Fibroblast of villous mesenchyme (primary cell): ENCODE data around the gene HACD2. TPM values are rescaled to one million over a fixed set of nuclear protein-coding genes. Genes with fewer than 3 reads are reported as not detected.

Source experiments
- DNase-seq: peaks from one replicate; pipeline ENCODE4 v3.0.0-alpha.2; 2010; ENCODE audit warnings: low read depth
- H3K4me3 ChIP-seq: 2 replicates; pipeline ENCODE4 v1.5.1; 2011; ENCODE audit warnings: low read depth, mild to moderate bottlenecking, low read length
- CTCF ChIP-seq: IDR thresholded peaks from 2 replicates; pipeline ENCODE4 v1.5.1; 2012; ENCODE audit warnings: low read depth, mild to moderate bottlenecking, low read length; ENCODE audit not compliant: insufficient read depth
- total RNA-seq: library from RNA; depleted of rRNA; stranded (reverse); fragments of >200 nt; gene quantifications from 2 replicates; pipeline ENCODE4 v1.2.3, GENCODE V29; 2012

Gene HACD2
- total RNA-seq, 1 donor = 51.8 TPM

- peak overlapping the region; percentile 90 for H3K4me3 ChIP-seq
- DNase-seq = peak; percentile 33
- no peak for TF ChIP-seq CTCF
Observed at GRCh38 chr3:123586968-123587367, 2.1 kb upstream of the HACD2 start.

GRCh38 chr3:123586131-123586530 lies 1.3 kb upstream of the HACD2 start:
- peak overlapping the region; percentile 90 for H3K4me3 ChIP-seq
- peak; percentile 30 for DNase-seq
- no peak for TF ChIP-seq CTCF

- peak; percentile 2 for TF ChIP-seq CTCF
- DNase-seq = no peak
- H3K4me3 ChIP-seq = peak overlapping the region; percentile 90
Observed at GRCh38 chr3:123584284-123584987, 417 bp downstream of the HACD2 start.

GRCh38 chr3:123583561-123583960 lies 1.3 kb downstream of the HACD2 start:
- no peak for TF ChIP-seq CTCF
- H3K4me3 ChIP-seq = peak overlapping the region; percentile 16
- no peak for DNase-seq

- DNase-seq = no peak
- no peak overlapping the region for H3K4me3 ChIP-seq
- no peak for TF ChIP-seq CTCF
Observed at GRCh38 chr3:123582315-123582714, 2.5 kb downstream of the HACD2 start.

- TF ChIP-seq CTCF = no peak
- DNase-seq = no peak
- no peak overlapping the region for H3K4me3 ChIP-seq
Observed at GRCh38 chr3:123576122-123576521, 8.7 kb downstream of the HACD2 start.

- TF ChIP-seq CTCF = no peak
- no peak overlapping the region for H3K4me3 ChIP-seq
- no peak for DNase-seq
Observed at GRCh38 chr3:123571973-123572365, 12.9 kb downstream of the HACD2 start.
